Measurements from ENCODE around the gene NEDD9.

Gene NEDD9

DNA sequence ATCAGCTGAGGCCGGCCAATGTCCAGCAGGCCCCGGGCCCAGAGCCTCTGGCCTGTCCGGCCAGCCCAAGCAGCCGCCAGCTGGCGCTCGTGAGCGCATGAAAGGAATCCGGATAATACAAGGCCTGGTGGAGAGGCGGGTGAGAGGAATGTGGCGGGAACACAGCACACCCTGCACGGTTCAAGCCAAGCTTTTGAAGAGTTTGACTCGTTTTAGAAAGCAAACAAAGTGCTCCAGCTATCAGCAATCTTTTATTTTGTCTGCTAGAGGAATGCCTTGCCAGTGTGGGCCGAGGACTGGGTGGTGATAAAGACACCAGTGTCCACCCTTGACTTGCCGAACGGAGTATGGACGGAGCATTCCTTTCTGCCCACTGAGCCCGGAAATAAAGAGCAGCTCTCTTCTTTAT lies 9.3 kb upstream of the NEDD9 start:
- FAIRE-seq, result no peak
- no peak for DNase-seq (ENCODE audit: insufficient read length)
- TF ChIP-seq TAF1 (IDR thresholded peaks at IDR 0.05; ENCODE audit: borderline replicate concordance, low read depth, low read length), result no peak
- TF ChIP-seq POLR2AphosphoS5 (IDR thresholded peaks at IDR 0.05; ENCODE audit: low read depth, low read length), result no peak
- TF ChIP-seq POLR2A (IDR thresholded peaks at IDR 0.05; ENCODE audit: low read depth, low read length), result no peak

DNA sequence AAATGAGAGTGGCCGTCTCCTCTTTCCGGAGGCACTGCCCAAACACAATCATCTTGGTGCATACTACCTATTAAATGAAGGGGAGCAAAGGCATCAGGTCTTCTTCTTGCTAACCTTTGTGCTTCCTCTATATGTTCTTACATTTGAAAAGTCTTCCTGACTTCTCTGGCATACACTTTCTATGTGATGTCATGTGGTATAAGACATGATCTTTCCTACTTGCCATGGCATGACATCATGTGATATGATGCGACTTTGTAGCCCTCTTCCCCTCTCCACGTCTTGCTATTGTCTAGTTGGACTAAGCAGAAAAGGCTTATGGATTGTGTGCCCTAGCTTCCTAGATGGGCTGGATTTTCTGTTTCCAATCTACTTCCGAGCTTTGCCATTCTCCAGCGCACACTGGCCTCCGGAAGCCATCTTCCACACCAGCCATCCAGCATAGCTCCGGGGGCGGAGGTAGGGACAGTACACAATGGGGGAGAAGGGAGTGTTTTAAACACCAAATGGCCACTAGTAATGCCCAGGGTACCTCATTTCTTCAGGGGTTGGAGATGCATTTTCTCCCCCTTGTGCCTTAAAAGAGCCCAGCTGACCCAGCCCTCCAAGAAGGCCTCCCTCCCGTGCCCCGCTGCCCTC lies 8.8 kb upstream of the NEDD9 start:
- no peak for TF ChIP-seq POLR2AphosphoS5 (IDR thresholded peaks at IDR 0.05; ENCODE audit: low read depth, low read length)
- TF ChIP-seq POLR2A (IDR thresholded peaks at IDR 0.05; ENCODE audit: low read depth, low read length), result no peak
- TF ChIP-seq TAF1 (IDR thresholded peaks at IDR 0.05; ENCODE audit: borderline replicate concordance, low read depth, low read length), result no peak
- no peak for FAIRE-seq
- no peak for DNase-seq (ENCODE audit: insufficient read length)

DNA sequence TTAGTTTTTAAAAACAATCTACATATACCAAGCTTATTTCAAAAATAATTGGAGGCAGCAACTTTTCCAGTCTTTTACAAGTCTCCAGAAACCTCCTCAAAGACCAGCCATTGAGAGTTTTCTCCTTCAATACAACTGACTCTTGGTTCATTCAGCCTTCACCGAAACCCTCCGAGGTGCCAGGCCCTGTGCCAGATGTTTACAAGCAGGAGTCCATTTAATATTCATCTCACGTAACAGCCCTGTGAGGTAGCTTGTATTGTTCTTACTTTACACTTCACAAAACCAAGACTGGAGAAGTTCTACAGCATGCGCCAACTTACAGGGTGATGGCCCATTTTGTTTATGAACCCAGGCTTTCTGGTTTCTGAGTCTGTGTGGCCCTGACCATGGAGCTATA lies 5.5 kb upstream of the NEDD9 start:
- FAIRE-seq (no peak), DNase-seq (ENCODE audit: insufficient read length) (no peak)
- TF ChIP-seq POLR2AphosphoS5 (IDR thresholded peaks at IDR 0.05; ENCODE audit: low read depth, low read length) (no peak), POLR2A (IDR thresholded peaks at IDR 0.05; ENCODE audit: low read depth, low read length) (no peak), TAF1 (IDR thresholded peaks at IDR 0.05; ENCODE audit: borderline replicate concordance, low read depth, low read length) (no peak)

DNA sequence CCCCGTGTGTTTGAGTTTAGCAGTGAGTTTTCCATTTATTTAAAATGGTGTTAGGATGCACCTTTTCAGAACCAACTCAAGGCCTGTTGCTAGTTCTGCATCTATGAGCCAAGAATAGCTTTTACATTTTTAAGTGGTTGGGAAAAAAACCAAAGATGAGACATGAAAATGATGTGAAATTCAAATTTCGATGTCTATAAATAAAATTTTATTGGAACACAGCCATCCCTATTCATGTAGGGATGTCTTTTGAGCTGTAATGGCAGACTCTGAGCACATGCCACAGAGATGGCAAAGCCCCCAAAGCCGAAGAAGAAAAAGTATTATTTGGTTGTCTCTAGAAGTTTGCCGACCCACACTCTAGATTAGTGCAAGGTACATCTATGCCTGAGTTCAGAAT lies 5.0 kb upstream of the NEDD9 start:
- FAIRE-seq (no peak), DNase-seq (ENCODE audit: insufficient read length) (no peak)
- TF ChIP-seq TAF1 (IDR thresholded peaks at IDR 0.05; ENCODE audit: borderline replicate concordance, low read depth, low read length), result no peak
- no peak for TF ChIP-seq POLR2A (IDR thresholded peaks at IDR 0.05; ENCODE audit: low read depth, low read length)
- TF ChIP-seq POLR2AphosphoS5 (IDR thresholded peaks at IDR 0.05; ENCODE audit: low read depth, low read length), result no peak

DNA sequence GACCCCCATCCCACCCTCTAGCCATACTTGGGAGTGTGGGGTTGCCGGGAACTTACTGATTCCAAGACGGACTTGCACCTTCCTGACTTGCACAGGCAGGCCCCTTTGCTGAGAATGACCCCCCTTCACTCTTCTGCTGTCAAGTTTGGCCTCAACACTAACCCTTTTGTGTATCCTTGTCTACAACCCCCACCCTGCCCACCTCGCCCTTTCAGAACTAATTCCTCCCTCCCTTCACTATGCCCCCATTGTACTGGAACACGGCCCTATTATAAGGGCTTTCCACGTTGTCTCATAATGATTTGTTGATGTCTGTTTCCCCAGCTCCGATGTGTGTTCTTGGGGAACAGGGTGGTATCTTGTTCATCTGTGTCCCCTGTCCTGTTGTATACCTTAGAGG lies 4.4 kb upstream of the NEDD9 start:
- DNase-seq (ENCODE audit: insufficient read length) (no peak), FAIRE-seq (no peak)
- TF ChIP-seq POLR2AphosphoS5 (IDR thresholded peaks at IDR 0.05; ENCODE audit: low read depth, low read length) (no peak), TAF1 (IDR thresholded peaks at IDR 0.05; ENCODE audit: borderline replicate concordance, low read depth, low read length) (no peak), POLR2A (IDR thresholded peaks at IDR 0.05; ENCODE audit: low read depth, low read length) (no peak)

DNA sequence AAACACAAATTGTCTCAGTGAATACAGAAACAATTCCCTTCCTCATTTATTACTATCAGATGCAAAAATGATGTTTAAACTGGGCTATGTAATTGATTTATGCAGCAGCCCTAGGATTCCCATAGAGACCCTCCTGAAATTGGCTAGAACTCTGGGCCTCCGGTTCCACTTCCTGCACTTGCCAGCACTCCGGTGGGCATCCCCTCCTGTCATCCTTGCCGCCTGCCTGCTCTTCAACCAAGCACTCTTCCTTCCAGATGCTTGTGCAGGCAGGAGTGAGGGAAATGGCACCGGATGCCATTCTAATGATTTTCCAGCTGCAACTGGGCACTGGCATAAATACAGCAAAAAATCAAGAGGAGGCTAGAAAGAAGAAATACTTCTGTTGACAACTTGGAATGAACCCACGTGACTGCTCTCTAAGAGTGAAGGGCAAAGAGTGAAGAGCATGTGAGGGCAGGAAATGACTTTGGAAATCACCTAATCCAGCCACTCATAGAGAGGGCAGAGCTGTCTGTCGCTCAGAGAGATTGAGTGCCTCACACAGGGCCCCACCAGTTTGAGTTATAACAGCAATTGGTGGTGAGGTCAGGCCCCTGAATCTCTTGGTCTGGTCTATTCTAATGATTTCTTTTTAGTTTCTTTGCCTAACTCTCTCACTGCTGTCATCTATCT lies 3.7 kb upstream of the NEDD9 start:
- DNase-seq (ENCODE audit: insufficient read length) (no peak), FAIRE-seq (no peak)
- TF ChIP-seq POLR2AphosphoS5 (IDR thresholded peaks at IDR 0.05; ENCODE audit: low read depth, low read length) (no peak), TAF1 (IDR thresholded peaks at IDR 0.05; ENCODE audit: borderline replicate concordance, low read depth, low read length) (no peak)

DNA sequence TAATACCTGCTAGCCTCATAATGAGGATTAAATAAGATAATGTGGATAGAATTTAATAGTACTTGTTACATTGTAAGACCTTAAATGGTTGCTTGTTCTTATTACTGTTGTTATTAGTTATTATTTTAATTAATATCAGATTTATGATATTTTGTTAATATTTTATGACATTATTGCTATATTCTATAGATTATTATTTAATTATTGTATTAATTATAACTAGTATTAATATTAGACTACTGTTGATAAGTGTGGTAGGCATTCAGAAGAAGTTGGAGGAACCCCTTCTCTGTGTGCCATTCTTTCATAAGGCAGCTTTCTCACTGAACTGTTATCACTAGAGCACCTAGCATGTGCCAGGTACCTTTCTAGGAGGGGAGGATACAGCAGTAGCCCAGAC lies 2.6 kb upstream of the NEDD9 start:
- no peak for TF ChIP-seq TAF1 (IDR thresholded peaks at IDR 0.05; ENCODE audit: borderline replicate concordance, low read depth, low read length)
- no peak for TF ChIP-seq POLR2AphosphoS5 (IDR thresholded peaks at IDR 0.05; ENCODE audit: low read depth, low read length)
- no peak for TF ChIP-seq POLR2A (IDR thresholded peaks at IDR 0.05; ENCODE audit: low read depth, low read length)
- DNase-seq (ENCODE audit: insufficient read length) (no peak), FAIRE-seq (no peak)

DNA sequence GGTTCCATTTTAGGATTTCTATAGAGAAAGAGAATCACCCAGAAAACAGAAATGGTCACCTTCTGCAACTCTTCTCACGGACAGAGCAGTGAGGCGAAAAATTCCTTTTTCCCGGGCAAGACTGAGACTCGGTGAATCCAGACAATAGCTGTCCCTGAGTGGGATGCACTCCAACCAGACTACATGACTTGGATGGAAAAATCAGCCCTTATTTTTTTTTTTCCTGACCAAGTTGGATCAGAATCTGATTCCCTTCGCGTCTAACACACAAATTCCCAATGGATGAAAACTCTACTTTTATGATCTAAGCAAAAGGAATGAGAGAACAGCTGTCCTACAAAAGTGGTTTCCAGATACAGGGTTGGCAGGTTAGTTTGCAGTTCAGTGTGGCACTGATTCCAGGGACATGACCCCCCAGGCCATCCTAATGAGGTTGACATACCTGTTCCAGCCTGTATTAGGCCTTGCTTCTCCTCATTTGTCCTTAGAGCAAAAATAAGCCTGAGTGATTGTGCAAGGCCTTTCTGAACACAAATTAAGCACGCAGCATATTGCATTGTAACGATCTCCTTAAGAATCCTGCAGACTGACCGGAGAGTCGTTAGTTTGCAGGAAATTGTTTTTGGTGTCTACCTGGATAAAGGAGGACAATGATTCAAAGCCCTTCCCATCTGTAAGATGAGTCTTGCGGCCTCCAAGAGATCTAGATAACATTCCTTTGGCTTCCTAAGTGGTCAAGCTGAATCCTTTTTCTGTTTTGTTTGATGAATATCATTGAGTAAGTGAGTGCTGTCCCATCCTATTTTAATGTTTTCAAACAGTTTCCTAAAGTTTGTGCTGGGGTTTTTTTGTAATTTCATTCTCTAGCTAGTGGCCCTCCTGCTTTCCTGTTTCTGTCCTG lies 1.5 kb upstream of the NEDD9 start:
- TF ChIP-seq TAF1 (IDR thresholded peaks at IDR 0.05; ENCODE audit: borderline replicate concordance, low read depth, low read length) (no peak), POLR2A (IDR thresholded peaks at IDR 0.05; ENCODE audit: low read depth, low read length) (no peak), POLR2AphosphoS5 (IDR thresholded peaks at IDR 0.05; ENCODE audit: low read depth, low read length) (no peak)
- DNase-seq (ENCODE audit: insufficient read length) (no peak), FAIRE-seq (no peak)

DNA sequence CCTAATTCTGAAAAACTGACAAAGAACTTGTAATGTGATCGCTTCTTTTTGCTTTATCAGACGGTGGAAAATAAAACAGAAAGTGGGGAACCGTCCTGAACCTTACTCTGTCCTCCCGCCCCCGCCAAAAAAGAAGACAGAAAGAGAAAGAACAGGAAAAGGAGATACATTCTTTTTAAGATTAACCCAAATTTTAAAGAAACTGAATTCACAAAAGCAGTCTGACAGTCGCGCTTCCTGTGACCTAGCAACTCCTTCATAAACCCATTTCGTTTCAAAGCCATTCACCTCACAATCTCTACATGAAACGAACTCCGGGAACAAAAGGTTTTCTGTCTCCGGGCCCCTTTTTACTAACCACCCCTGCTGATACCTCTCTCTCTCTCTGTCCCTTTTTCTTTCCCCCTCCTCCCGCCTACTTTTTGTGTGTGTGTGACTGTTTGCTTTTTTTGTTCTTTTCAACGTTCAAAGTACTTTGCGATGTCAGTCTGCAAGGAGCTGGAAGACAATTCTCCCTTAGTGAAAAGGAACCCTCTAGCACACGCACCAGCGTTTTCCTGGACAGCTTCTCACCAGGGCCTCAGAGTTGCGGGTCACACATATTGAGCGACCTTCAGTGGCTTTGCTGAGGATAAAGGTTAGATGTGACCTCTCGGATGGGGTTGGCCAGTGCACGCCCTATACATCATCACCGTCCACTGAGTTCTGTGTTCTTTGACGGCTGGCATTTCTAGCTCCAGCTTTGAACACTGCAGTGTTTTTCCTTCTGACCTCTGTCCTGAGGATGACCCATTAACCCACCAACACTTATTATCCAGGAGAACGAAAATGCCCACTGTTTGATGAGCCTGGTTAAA lies 530 bp upstream of the NEDD9 start:
- FAIRE-seq, result no peak
- peak; percentile 19 for DNase-seq (ENCODE audit: insufficient read length)
- TF ChIP-seq POLR2AphosphoS5 (IDR thresholded peaks at IDR 0.05; ENCODE audit: low read depth, low read length), result no peak
- no peak for TF ChIP-seq POLR2A (IDR thresholded peaks at IDR 0.05; ENCODE audit: low read depth, low read length)
- no peak for TF ChIP-seq TAF1 (IDR thresholded peaks at IDR 0.05; ENCODE audit: borderline replicate concordance, low read depth, low read length)

DNA sequence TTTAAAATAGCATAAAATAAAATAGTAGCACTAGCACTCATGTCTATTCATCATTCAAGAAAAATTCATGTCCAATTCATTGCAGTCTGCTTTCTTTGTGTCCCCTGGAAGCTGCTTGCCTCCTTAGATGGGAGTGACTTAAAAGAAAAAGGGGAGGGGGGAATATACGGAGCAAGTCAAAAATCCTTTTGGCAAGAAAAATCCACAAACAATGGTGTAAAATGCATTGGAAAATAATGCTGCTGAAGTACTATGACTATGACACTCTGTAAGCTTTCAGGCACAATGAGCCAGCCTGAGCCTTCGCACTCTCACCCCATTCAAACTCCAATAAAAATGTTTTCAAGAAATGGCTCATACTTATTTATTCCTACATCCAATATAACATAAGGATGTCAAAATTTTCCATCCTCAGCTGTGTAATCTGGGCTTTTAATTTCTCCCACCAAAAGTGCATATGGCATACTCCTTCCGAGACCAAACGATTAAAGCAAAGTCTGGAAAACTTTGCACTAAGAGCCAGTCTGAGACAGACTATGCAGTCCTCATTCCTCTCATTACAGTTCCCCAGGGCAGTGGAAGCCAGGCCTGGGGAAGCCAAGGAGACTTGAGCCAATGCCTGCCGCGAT lies 790 bp downstream of the NEDD9 start:
- FAIRE-seq (no peak), DNase-seq (ENCODE audit: insufficient read length) (no peak)
- no peak for TF ChIP-seq POLR2AphosphoS5 (IDR thresholded peaks at IDR 0.05; ENCODE audit: low read depth, low read length)

DNA sequence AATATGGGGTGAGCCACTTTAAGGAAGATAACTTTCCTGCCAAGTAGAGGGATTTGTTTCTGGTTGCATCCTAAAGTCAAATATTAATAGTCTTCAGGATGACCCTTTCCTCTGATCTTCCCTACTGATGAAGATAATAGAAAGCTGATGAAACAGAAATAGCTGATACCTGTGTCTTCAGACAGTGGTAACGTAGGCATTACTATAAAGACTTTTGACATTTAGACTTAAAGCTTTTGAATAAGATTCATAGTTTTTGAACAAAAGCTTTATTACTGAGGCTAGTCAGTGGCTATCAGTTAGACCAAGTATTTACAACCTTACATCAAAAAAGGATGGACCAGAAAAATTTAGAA lies 1.4 kb downstream of the NEDD9 start:
- DNase-seq (ENCODE audit: insufficient read length) (no peak), FAIRE-seq (no peak)
- TF ChIP-seq POLR2AphosphoS5 (IDR thresholded peaks at IDR 0.05; ENCODE audit: low read depth, low read length), result no peak
- no peak for TF ChIP-seq POLR2A (IDR thresholded peaks at IDR 0.05; ENCODE audit: low read depth, low read length)
- no peak for TF ChIP-seq TAF1 (IDR thresholded peaks at IDR 0.05; ENCODE audit: borderline replicate concordance, low read depth, low read length)

Data from GM12892 (cell line).